HEK293 (cell line): ENCODE results near the gene IGSF23.

Source experiments
- CTCF ChIA-PET: fragments of 350-600 bp; formaldehyde crosslinking; extraction: SDS; loops from one replicate; lab custom pipeline; 2021; ENCODE audit warnings: antibody characterized with exemption; lab: Yijun Ruan, JAX
- POLR2A ChIA-PET: fragments of 300-600 bp; formaldehyde crosslinking; extraction: SDS; loops from one replicate; lab custom pipeline; 2020; ENCODE audit warnings: antibody characterized with exemption, inconsistent platforms; lab: Yijun Ruan, JAX
- H3K27ac ChIP-seq: fragments of 200-500 bp; sonication (Bioruptor generic); 2 replicates; pipeline ENCODE4 v1.5.1; 2014; ENCODE audit warnings: low read depth, low read length, control low read depth, inconsistent platforms; ENCODE audit errors: extremely low read depth
- H3K36me3 ChIP-seq, 2 experiments: fragments of 200-500 bp in 1 of 2; sonication (Bioruptor generic) in 1 of 2; 1 replicate in 1 of 2; 2 replicates in 1 of 2; pipeline ENCODE4 v1.5.1; 2014 to 2017; ENCODE audit warnings: inconsistent platforms in 2 of 2, low read length in 2 of 2; ENCODE audit not compliant: control insufficient read depth in 2 of 2, insufficient read depth in 1 of 2
- H3K4me1 ChIP-seq: fragments of 200-500 bp; sonication (Bioruptor generic); 2 replicates; pipeline ENCODE4 v1.5.1; 2014; ENCODE audit warnings: mild to moderate bottlenecking, low read length, inconsistent platforms; ENCODE audit not compliant: control insufficient read depth, insufficient read depth
- H3K4me3 ChIP-seq: 2 replicates; pipeline ENCODE4 v1.5.1; 2011; ENCODE audit warnings: low read depth, mild to moderate bottlenecking, control low read depth, low read length, moderate library complexity
- H3K9me3 ChIP-seq: fragments of 200-500 bp; sonication (Bioruptor generic); 2 replicates; pipeline ENCODE4 v1.5.1; 2014; ENCODE audit warnings: low read depth, low read length, inconsistent platforms; ENCODE audit not compliant: control insufficient read depth, insufficient read depth
- EGR2 ChIP-seq: fragments of 450-650 bp; formaldehyde crosslinking; IDR thresholded peaks from 2 replicates; pipeline ENCODE4 v1.5.1; 2016; ENCODE audit warnings: low read depth, missing biosample characterization, missing genetic modification characterization
- GLIS1 ChIP-seq: fragments of 450-650 bp; formaldehyde crosslinking; IDR thresholded peaks from 2 replicates; pipeline ENCODE4 v1.5.1; 2016; ENCODE audit warnings: missing biosample characterization, missing genetic modification characterization
- IKZF3 ChIP-seq: fragments of 450-650 bp; IDR thresholded peaks from 2 replicates; pipeline ENCODE4 v1.5.0; 2018; ENCODE audit warnings: missing biosample characterization, mild to moderate bottlenecking, missing genetic modification characterization, moderate library complexity
- KLF7 ChIP-seq: fragments of 450-650 bp; formaldehyde crosslinking; IDR thresholded peaks from 2 replicates; pipeline ENCODE4 v1.5.1; 2016; ENCODE audit warnings: missing biosample characterization, missing genetic modification characterization, borderline replicate concordance
- MZF1 ChIP-seq: fragments of 450-650 bp; formaldehyde crosslinking; IDR thresholded peaks from 2 replicates; pipeline ENCODE4 v1.5.1; 2017; ENCODE audit warnings: missing biosample characterization, missing genetic modification characterization, borderline replicate concordance
- SP7 ChIP-seq: fragments of 450-650 bp; formaldehyde crosslinking; IDR thresholded peaks from 2 replicates; pipeline ENCODE4 v1.5.1; 2016; ENCODE audit warnings: missing biosample characterization, missing genetic modification characterization
- ZFP41 ChIP-seq: fragments of 450-650 bp; formaldehyde crosslinking; IDR thresholded peaks from 2 replicates; pipeline ENCODE4 v1.5.1; 2016; ENCODE audit warnings: missing biosample characterization, missing genetic modification characterization, borderline replicate concordance
- ZIC2 ChIP-seq: fragments of 450-650 bp; formaldehyde crosslinking; IDR thresholded peaks from 2 replicates; pipeline ENCODE4 v1.5.1; 2016; ENCODE audit warnings: missing biosample characterization, missing genetic modification characterization
- ZNF132 ChIP-seq: fragments of 450-650 bp; formaldehyde crosslinking; IDR thresholded peaks from 2 replicates; pipeline ENCODE4 v1.5.1; 2017; ENCODE audit warnings: missing biosample characterization, missing genetic modification characterization, borderline replicate concordance
- ZNF324 ChIP-seq: fragments of 450-650 bp; formaldehyde crosslinking; IDR thresholded peaks from 2 replicates; pipeline ENCODE4 v1.5.1; 2016; ENCODE audit warnings: missing biosample characterization, missing genetic modification characterization
- ZNF394 ChIP-seq: fragments of 450-650 bp; formaldehyde crosslinking; IDR thresholded peaks from 2 replicates; pipeline ENCODE4 v1.5.1; 2016; ENCODE audit warnings: missing biosample characterization, missing genetic modification characterization, mild to moderate bottlenecking, moderate library complexity, borderline replicate concordance
- ZNF404 ChIP-seq: fragments of 450-650 bp; formaldehyde crosslinking; IDR thresholded peaks from 2 replicates; pipeline ENCODE4 v1.5.1; 2017; ENCODE audit warnings: missing biosample characterization, missing genetic modification characterization
- ZNF416 ChIP-seq: fragments of 450-650 bp; formaldehyde crosslinking; IDR thresholded peaks from 2 replicates; pipeline ENCODE4 v1.5.1; 2016; ENCODE audit warnings: missing biosample characterization, missing genetic modification characterization
- ZNF621 ChIP-seq: fragments of 450-650 bp; formaldehyde crosslinking; IDR thresholded peaks from 2 replicates; pipeline ENCODE4 v1.5.1; 2017; ENCODE audit warnings: missing biosample characterization, missing genetic modification characterization
- ZNF623 ChIP-seq: fragments of 450-650 bp; formaldehyde crosslinking; IDR thresholded peaks from 2 replicates; pipeline ENCODE4 v1.5.1; 2016; ENCODE audit warnings: missing biosample characterization, missing genetic modification characterization
- ZNF626 ChIP-seq: fragments of 450-650 bp; sonication (Bioruptor Pico); formaldehyde crosslinking; IDR thresholded peaks from 2 replicates; pipeline ENCODE4 v1.5.1; 2018; ENCODE audit warnings: missing biosample characterization, missing genetic modification characterization, inconsistent platforms
- ZNF677 ChIP-seq: fragments of 450-650 bp; IDR thresholded peaks from 2 replicates; pipeline ENCODE4 v1.5.0; 2018; ENCODE audit warnings: missing biosample characterization, mild to moderate bottlenecking, missing genetic modification characterization, moderate library complexity
- ZNF747 ChIP-seq: fragments of 450-650 bp; formaldehyde crosslinking; IDR thresholded peaks from 2 replicates; pipeline ENCODE4 v1.5.1; 2016; ENCODE audit warnings: missing biosample characterization, missing genetic modification characterization
- ZNF768 ChIP-seq: fragments of 450-650 bp; formaldehyde crosslinking; IDR thresholded peaks from 2 replicates; pipeline ENCODE4 v1.5.1; 2018; ENCODE audit warnings: missing biosample characterization, mild to moderate bottlenecking, missing genetic modification characterization
- ZNF785 ChIP-seq: fragments of 450-650 bp; formaldehyde crosslinking; IDR thresholded peaks from 2 replicates; pipeline ENCODE4 v1.5.1; 2016; ENCODE audit warnings: missing biosample characterization, missing genetic modification characterization
- TF ChIP-seq, protein P1 (sequence below): fragments of 450-650 bp; formaldehyde crosslinking; conservative IDR thresholded peaks from 2 replicates; pipeline ENCODE4 v1.5.1; 2016; ENCODE audit warnings: low read depth, missing biosample characterization, missing genetic modification characterization
- TF ChIP-seq, protein P2 (sequence below): fragments of 450-650 bp; formaldehyde crosslinking; IDR thresholded peaks from 2 replicates; pipeline ENCODE4; 2016; ENCODE audit warnings: missing biosample characterization, missing genetic modification characterization

The IGSF23 gene

DNA sequence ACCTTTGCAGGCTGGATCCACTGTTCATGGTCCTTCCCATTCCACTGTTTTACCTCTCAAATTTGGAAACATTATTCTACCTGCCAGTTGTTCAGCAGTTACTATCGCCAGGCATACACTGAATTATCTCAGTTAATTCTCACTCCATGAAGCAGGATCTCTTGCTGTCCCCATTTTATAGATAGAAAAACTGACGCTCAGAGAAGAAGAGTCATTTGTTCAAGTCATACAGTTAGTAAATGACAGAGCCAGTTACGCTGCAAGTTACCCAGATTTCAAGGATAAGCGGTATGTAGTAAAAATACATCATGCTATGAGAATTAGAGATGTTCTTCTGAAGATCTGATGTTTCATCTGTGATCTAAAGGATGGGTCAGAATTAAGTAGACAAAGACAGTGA is 40.2 kb upstream of the IGSF23 start (continued):
- TF ChIP-seq ZNF132 (tag by site-specific recombination): no peak
- no peak for TF ChIP-seq IKZF3 (tag by site-specific recombination)
- TF ChIP-seq ZNF394: no peak
- no peak for TF ChIP-seq ZNF404

DNA sequence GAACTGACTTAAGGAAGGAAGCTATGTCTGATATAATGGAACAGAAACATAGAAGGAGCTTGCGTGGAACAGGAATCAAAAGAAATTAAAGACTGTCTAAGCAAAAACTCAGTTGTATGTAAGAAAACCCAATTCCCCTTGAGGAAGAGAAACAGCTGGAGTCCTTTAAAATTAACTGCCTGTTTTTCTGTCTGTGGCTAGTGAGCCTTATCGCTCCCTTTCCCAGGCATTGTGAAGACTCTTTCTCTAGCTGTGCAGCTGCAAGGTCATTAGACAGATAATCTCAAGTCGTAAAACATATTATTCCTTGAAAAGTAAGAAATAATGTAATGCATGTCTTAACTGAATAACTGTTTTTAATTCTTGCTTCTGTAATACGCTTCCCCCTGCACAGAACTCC is 39.7 kb upstream of the IGSF23 start:
- ChIA-PET POLR2A (interaction anchor here (0.6 to 0.7 kb wide), 3 partner anchors 104 to 820 kb away, joined by 3 to 5 read pairs (median 5); no protein-coding TSS in a partner anchor), CTCF (interaction anchor here (0.5 to 2.1 kb wide), 9 partner anchors 9 to 205 kb away, joined by 3 to 17 read pairs (median 4); no protein-coding TSS in a partner anchor)
- Histone ChIP-seq H3K9me3 (no peaks in the 10 kb centered on the region), H3K4me3 (no peak overlapping the region), H3K27ac (no peak overlapping the region), H3K36me3 (no peaks in the 10 kb centered on the region), H3K4me1 (no peaks in the 10 kb centered on the region)
- TF ChIP-seq MZF1 (tag by site-specific recombination) (no peak), ZNF626 (tag by site-specific recombination) (no peak), ZNF416 (tag by site-specific recombination) (no peak), ZFP41 (no peak), ZIC2 (tag by site-specific recombination) (no peak), GLIS1 (no peak), ZNF747 (tag by site-specific recombination) (no peak), SP7 (tag by site-specific recombination) (no peak), ZNF324 (tag by site-specific recombination) (no peak), ZNF621 (tag by site-specific recombination) (no peak), KLF7 (no peak)
- TF ChIP-seq, protein P1, sequence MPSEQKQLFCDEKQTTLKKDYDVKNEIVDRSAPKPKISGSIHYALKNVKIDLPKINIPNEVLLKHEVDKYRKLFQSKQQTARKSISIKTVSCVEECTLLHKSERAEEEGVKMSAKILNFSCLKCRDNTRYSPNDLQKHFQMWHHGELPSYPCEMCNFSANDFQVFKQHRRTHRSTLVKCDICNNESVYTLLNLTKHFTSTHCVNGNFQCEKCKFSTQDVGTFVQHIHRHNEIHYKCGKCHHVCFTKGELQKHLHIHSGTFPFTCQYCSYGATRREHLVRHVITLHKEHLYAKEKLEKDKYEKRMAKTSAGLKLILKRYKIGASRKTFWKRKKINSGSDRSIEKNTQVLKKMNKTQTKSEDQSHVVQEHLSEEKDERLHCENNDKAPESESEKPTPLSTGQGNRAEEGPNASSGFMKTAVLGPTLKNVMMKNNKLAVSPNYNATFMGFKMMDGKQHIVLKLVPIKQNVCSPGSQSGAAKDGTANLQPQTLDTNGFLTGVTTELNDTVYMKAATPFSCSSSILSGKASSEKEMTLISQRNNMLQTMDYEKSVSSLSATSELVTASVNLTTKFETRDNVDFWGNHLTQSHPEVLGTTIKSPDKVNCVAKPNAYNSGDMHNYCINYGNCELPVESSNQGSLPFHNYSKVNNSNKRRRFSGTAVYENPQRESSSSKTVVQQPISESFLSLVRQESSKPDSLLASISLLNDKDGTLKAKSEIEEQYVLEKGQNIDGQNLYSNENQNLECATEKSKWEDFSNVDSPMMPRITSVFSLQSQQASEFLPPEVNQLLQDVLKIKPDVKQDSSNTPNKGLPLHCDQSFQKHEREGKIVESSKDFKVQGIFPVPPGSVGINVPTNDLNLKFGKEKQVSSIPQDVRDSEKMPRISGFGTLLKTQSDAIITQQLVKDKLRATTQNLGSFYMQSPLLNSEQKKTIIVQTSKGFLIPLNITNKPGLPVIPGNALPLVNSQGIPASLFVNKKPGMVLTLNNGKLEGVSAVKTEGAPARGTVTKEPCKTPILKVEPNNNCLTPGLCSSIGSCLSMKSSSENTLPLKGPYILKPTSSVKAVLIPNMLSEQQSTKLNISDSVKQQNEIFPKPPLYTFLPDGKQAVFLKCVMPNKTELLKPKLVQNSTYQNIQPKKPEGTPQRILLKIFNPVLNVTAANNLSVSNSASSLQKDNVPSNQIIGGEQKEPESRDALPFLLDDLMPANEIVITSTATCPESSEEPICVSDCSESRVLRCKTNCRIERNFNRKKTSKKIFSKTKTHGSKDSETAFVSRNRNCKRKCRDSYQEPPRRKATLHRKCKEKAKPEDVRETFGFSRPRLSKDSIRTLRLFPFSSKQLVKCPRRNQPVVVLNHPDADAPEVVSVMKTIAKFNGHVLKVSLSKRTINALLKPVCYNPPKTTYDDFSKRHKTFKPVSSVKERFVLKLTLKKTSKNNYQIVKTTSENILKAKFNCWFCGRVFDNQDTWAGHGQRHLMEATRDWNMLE (tag by site-specific recombination): no peak

DNA sequence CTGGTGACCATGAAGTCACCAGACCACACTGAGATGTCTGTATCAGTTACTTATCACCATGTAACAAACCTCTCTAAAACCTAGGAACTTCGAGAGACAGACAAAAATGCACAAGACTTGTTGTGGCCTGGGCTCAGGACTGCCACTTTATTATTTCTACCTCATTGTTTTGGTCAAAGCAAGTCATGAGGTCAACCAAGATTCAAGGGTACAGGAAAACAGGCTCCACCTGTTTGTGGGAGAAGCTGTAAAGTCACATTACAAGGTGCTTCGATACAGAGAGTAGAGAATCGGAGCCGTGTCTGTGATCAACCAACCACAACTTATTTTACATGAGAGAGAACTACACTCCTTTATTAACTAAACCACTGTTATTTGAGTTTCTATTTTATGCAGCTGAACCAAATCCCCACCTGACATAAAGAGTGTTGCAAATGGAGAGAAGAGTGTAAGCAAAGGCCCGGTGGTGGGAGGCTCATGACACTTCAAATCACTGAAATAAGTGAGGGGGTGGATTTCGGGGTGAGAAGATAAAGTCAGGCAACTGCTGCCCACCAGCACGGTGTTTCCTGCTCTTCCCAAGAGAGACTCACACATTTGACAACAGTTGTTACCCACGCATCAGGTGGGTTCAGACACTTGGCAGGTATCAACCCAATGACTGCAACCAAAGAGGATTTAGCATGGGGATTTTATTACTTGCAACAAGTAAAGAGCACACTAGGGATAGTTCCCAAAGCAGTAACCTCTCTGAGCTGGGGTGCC is 39.0 kb upstream of the IGSF23 start:
- Histone ChIP-seq H3K4me1 (no peaks in the 10 kb centered on the region), H3K4me3 (no peak overlapping the region), H3K27ac (no peak overlapping the region), H3K36me3 (no peaks in the 10 kb centered on the region), H3K9me3 (no peaks in the 10 kb centered on the region)
- no peak for TF ChIP-seq ZNF785 (tag by site-specific recombination)
- TF ChIP-seq ZNF768 (tag by site-specific recombination): no peak
- peak; percentile 37; the same call in 1 of the 2 replicates for TF ChIP-seq EGR2 (tag by site-specific recombination)
- TF ChIP-seq ZNF623: no peak
- no peak for TF ChIP-seq ZNF677 (tag by site-specific recombination)
- TF ChIP-seq, protein P2, sequence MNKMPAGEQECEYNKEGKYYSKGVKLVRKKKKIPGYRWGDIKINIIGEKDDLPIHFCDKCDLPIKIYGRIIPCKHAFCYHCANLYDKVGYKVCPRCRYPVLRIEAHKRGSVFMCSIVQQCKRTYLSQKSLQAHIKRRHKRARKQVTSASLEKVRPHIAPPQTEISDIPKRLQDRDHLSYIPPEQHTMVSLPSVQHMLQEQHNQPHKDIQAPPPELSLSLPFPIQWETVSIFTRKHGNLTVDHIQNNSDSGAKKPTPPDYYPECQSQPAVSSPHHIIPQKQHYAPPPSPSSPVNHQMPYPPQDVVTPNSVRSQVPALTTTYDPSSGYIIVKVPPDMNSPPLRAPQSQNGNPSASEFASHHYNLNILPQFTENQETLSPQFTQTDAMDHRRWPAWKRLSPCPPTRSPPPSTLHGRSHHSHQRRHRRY: no peak
- ChIA-PET POLR2A (interaction anchor here (0.6 to 0.7 kb wide), 3 partner anchors 103 to 820 kb away, joined by 3 to 5 read pairs (median 5); no protein-coding TSS in a partner anchor), CTCF (interaction anchor here (0.5 to 2.1 kb wide), 7 partner anchors 9 to 205 kb away, joined by 3 to 17 read pairs (median 7); no protein-coding TSS in a partner anchor)
